HL-60 (cell line): ENCODE measurements around the gene HMCN1.

Source experiments
- DNase-seq, 2 experiments: peaks; one replicate each; pipeline ENCODE4 v3.0.0-alpha.2; 2010 to 2020; ENCODE audit warnings: low read depth in 1 of 2, low spot score in 1 of 2
- H3K27ac ChIP-seq: fragments of 250-450 bp; sonication (Bioruptor Pico); replicated peaks from 2 replicates; pipeline ENCODE4 v1.5.1; 2020; ENCODE audit warnings: mild to moderate bottlenecking, moderate library complexity
- H3K27me3 ChIP-seq: fragments of 250-450 bp; sonication (Bioruptor Pico); 2 replicates; pipeline ENCODE4 v1.5.1; 2021; ENCODE audit warnings: mild to moderate bottlenecking, moderate library complexity; ENCODE audit not compliant: insufficient read depth, poor library complexity, severe bottlenecking
- H3K4me3 ChIP-seq: replicated peaks from 2 replicates; pipeline ENCODE4 v1.5.1; 2011; ENCODE audit warnings: mild to moderate bottlenecking, control low read depth, low read length; ENCODE audit not compliant: insufficient read depth
- GABPA ChIP-seq: IDR thresholded peaks from 2 replicates; pipeline ENCODE4 v1.6.1; 2012; ENCODE audit warnings: low read depth
- POLR2AphosphoS5 ChIP-seq: IDR thresholded peaks from 2 replicates; pipeline ENCODE4 v1.6.1; 2012; ENCODE audit warnings: low read depth
- SPI1 ChIP-seq: IDR thresholded peaks from 2 replicates; pipeline ENCODE4 v1.6.1; 2012; ENCODE audit warnings: low read depth, mild to moderate bottlenecking, borderline replicate concordance
- TF ChIP-seq, protein P1 (sequence below): IDR thresholded peaks from 2 replicates; pipeline ENCODE4 v1.6.1; 2012; ENCODE audit warnings: low read depth; ENCODE audit not compliant: insufficient replicate concordance
- TF ChIP-seq, protein P2 (sequence below): IDR thresholded peaks from one replicate; pipeline ENCODE4 v1.5.1; 2011; ENCODE audit warnings: low read length, control low read depth, inconsistent platforms; ENCODE audit not compliant: insufficient read depth

Gene HMCN1

DNA sequence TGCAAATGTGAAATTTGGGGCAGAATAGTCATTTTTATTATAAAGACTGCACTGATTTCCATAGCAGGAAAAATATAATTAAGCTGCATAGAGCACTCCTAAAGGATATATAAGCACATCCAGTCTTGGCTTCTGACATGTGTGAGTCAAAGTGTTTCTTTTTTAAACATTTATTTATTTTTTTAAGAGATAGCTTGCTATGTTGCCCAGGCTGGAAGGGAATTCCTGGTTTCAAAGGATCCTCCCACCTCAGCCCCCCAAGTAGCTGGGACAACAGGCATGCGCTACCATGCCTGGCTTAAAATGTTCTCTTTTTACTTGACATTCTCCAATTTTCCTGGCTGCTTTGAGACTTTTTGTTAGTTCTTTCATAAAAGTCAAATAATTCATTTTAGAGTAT, 126.1 kb downstream of the HMCN1 start:
- no peak overlapping the region for H3K27ac ChIP-seq
- no peak for DNase-seq

DNA sequence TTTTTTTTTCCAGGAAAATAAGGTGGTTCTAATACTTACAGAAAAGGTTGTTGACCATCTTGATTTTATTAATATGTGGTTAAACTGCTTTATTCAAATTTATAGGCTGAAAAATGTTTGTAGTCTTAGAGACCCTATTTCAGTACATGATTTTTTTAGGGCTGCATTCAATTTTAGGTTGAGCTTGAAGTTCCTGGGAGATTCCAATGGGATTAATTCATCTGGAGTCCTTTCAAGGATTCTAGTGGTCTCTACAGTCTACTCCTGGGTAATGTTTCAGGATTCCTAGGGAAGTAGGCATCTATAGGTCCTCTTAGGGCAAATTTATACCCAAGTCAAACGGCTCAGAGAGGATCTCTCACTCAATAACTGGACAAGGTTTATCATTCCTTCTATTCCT, 126.7 kb downstream of the HMCN1 start:
- Histone ChIP-seq H3K27me3 (no peaks in the 10 kb centered on the region), H3K4me3 (no peak overlapping the region), H3K27ac (no peak overlapping the region)
- DNase-seq, result no peak
- TF ChIP-seq POLR2AphosphoS5, result no peak

More for the DNA sequence above, 126.1 kb downstream of the HMCN1 start:
- no peaks in the 10 kb centered on the region for H3K27me3 ChIP-seq
- no peak overlapping the region for H3K4me3 ChIP-seq
- TF ChIP-seq POLR2AphosphoS5 (no peak), GABPA (no peak), SPI1 (no peak)
- TF ChIP-seq, protein P1, sequence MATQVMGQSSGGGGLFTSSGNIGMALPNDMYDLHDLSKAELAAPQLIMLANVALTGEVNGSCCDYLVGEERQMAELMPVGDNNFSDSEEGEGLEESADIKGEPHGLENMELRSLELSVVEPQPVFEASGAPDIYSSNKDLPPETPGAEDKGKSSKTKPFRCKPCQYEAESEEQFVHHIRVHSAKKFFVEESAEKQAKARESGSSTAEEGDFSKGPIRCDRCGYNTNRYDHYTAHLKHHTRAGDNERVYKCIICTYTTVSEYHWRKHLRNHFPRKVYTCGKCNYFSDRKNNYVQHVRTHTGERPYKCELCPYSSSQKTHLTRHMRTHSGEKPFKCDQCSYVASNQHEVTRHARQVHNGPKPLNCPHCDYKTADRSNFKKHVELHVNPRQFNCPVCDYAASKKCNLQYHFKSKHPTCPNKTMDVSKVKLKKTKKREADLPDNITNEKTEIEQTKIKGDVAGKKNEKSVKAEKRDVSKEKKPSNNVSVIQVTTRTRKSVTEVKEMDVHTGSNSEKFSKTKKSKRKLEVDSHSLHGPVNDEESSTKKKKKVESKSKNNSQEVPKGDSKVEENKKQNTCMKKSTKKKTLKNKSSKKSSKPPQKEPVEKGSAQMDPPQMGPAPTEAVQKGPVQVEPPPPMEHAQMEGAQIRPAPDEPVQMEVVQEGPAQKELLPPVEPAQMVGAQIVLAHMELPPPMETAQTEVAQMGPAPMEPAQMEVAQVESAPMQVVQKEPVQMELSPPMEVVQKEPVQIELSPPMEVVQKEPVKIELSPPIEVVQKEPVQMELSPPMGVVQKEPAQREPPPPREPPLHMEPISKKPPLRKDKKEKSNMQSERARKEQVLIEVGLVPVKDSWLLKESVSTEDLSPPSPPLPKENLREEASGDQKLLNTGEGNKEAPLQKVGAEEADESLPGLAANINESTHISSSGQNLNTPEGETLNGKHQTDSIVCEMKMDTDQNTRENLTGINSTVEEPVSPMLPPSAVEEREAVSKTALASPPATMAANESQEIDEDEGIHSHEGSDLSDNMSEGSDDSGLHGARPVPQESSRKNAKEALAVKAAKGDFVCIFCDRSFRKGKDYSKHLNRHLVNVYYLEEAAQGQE, result no peak
- TF ChIP-seq, protein P2, sequence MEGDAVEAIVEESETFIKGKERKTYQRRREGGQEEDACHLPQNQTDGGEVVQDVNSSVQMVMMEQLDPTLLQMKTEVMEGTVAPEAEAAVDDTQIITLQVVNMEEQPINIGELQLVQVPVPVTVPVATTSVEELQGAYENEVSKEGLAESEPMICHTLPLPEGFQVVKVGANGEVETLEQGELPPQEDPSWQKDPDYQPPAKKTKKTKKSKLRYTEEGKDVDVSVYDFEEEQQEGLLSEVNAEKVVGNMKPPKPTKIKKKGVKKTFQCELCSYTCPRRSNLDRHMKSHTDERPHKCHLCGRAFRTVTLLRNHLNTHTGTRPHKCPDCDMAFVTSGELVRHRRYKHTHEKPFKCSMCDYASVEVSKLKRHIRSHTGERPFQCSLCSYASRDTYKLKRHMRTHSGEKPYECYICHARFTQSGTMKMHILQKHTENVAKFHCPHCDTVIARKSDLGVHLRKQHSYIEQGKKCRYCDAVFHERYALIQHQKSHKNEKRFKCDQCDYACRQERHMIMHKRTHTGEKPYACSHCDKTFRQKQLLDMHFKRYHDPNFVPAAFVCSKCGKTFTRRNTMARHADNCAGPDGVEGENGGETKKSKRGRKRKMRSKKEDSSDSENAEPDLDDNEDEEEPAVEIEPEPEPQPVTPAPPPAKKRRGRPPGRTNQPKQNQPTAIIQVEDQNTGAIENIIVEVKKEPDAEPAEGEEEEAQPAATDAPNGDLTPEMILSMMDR, result no peak

DNA sequence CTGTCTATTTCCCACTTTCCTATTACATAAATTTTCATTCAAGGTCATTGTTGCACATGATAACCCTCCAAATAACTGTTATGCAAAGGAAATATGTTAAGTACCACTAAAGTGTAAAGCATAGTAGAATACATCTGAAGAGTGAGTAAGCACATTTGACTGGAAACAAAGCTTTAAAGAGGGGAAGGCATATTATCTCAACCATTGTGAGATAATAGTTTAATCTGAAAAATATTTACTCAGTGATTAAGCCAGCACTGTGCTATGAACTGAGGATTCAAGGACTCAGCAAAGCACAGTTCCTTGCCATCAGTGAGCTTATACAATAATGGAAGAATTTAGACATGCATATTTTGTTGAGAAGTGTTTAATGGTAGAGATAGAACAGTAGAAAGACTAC, 127.4 kb downstream of the HMCN1 start:
- Histone ChIP-seq H3K27me3 (no peaks in the 10 kb centered on the region), H3K4me3 (no peak overlapping the region), H3K27ac (no peak overlapping the region)
- TF ChIP-seq GABPA, result no peak
- TF ChIP-seq SPI1, result no peak
- no peak for TF ChIP-seq POLR2AphosphoS5
- TF ChIP-seq, protein P2, result no peak
- TF ChIP-seq, protein P1, result no peak
- no peak for DNase-seq

DNA sequence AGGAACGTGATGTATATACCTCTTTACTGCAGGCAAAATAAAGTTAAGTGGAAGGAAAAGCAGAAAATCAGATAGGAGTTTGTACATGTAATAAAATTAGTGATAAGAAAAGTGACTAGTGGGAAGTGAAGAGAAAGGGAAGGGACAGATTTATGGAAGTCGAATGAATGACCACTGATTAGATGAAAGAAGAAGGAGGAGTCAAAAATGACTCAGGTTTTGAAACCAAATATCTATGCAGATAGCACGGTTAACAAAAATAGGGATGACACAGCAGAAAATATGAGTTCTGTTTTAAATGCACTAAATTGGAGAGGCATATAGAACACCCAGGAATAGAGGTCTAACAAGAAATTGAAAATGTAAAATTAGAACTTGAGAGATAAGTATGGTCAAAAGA, 128.0 kb downstream of the HMCN1 start:
- TF ChIP-seq, protein P1, result no peak
- TF ChIP-seq POLR2AphosphoS5 (no peak), SPI1 (no peak), GABPA (no peak)
- TF ChIP-seq, protein P2, result no peak
- Histone ChIP-seq H3K27me3 (no peaks in the 10 kb centered on the region), H3K4me3 (no peak overlapping the region), H3K27ac (no peak overlapping the region)
- no peak for DNase-seq
